Cardiac muscle cell (in vitro differentiated cells and primary cell): ENCODE results near the gene LRCOL1. TPM values are rescaled to one million over a fixed set of nuclear protein-coding genes. Genes with fewer than 3 reads are reported as not detected.

Experiments used
- DNase-seq, 2 donors: peaks; one replicate each; pipeline versions ENCODE4 v3.0.0 to v3.0.0-alpha.2; 2010 to 2017; ENCODE audit warnings: low read depth in 1 of 2, low spot score in 1 of 2
- H3K27ac ChIP-seq: fragments of 200-600 bp; sonication (generic); 2 replicates; pipeline ENCODE4 v1.5.1; 2016
- H3K27me3 ChIP-seq: fragments of 200-600 bp; sonication (generic); 2 replicates; pipeline ENCODE4 v1.6.0; 2016; ENCODE audit warnings: control low read depth
- H3K36me3 ChIP-seq: fragments of 200-600 bp; sonication (generic); 2 replicates; pipeline ENCODE4 v1.5.1; 2016; ENCODE audit warnings: control low read depth
- H3K4me1 ChIP-seq: fragments of 200-600 bp; sonication (generic); 2 replicates; pipeline ENCODE4 v1.8.1; 2017; ENCODE audit warnings: low read depth, mild to moderate bottlenecking, mixed run types
- H3K4me3 ChIP-seq: fragments of 200-600 bp; sonication (generic); 2 replicates; pipeline ENCODE4 v1.5.1; 2016; ENCODE audit warnings: mild to moderate bottlenecking
- H3K9me3 ChIP-seq: fragments of 200-600 bp; sonication (generic); 2 replicates; pipeline ENCODE4 v1.5.1; 2017; ENCODE audit warnings: low read depth, mild to moderate bottlenecking, control low read depth
- CTCF ChIP-seq: IDR thresholded peaks from 2 replicates; pipeline ENCODE4 v1.5.1; 2012; ENCODE audit warnings: low read depth, mild to moderate bottlenecking, low read length
- polyA plus RNA-seq: library from polyadenylated mRNA; unstranded; fragments of >200 nt; fragmentation: Nextera tagmentation; extraction: Ambion mirVana; gene quantifications from 2 replicates; pipeline ENCODE4 v1.2.1, GENCODE V29; 2016
- total RNA-seq: library from RNA; depleted of rRNA; stranded (reverse); fragments of >200 nt; gene quantifications from 2 replicates; pipeline ENCODE4 v1.2.3, GENCODE V29; 2016

LRCOL1 gene
- total and polyA plus RNA-seq, 2 experiments from 2014 or later: not detected

GRCh38 chr12:132563911-132564310, 46.5 kb downstream of the LRCOL1 start:
- Histone ChIP-seq H3K27ac (no peak overlapping the region), H3K36me3 (no peaks in the 10 kb centered on the region), H3K27me3 (no peaks in the 10 kb centered on the region), H3K9me3 (no peaks in the 10 kb centered on the region), H3K4me3 (no peak overlapping the region), H3K4me1 (no peaks in the 10 kb centered on the region)
- DNase-seq: no peak
- no peak for TF ChIP-seq CTCF

GRCh38 chr12:132562489-132563021, 47.8 kb downstream of the LRCOL1 start:
- Histone ChIP-seq H3K4me3 (no peak overlapping the region), H3K27ac (no peak overlapping the region), H3K36me3 (no peaks in the 10 kb centered on the region), H3K27me3 (no peaks in the 10 kb centered on the region), H3K9me3 (no peaks in the 10 kb centered on the region), H3K4me1 (no peaks in the 10 kb centered on the region)
- DNase-seq: no peak
- no peak for TF ChIP-seq CTCF

- DNase-seq: peak in 1 of 2 donors; percentile 48
- H3K4me3 ChIP-seq: no peak overlapping the region
- peak; percentile 40 for TF ChIP-seq CTCF
Measured at GRCh38 chr12:132561427-132562156, 48.8 kb downstream of the LRCOL1 start.

GRCh38 chr12:132560614-132561426, 49.6 kb downstream of the LRCOL1 start:
- H3K4me1 ChIP-seq: no peaks in the 10 kb centered on the region
- H3K27ac ChIP-seq: no peak overlapping the region
- no peaks in the 10 kb centered on the region for H3K9me3 ChIP-seq
- peak; percentile 73 for TF ChIP-seq CTCF
- peak; percentile 55 to 61 for DNase-seq
- no peaks in the 10 kb centered on the region for H3K27me3 ChIP-seq
- H3K36me3 ChIP-seq: no peaks in the 10 kb centered on the region
- peak overlapping the region; percentile 56 for H3K4me3 ChIP-seq

More at GRCh38 chr12:132561427-132562156, 48.8 kb downstream of the LRCOL1 start:
- Histone ChIP-seq H3K36me3 (no peaks in the 10 kb centered on the region), H3K27me3 (no peaks in the 10 kb centered on the region), H3K27ac (no peak overlapping the region), H3K4me1 (no peaks in the 10 kb centered on the region), H3K9me3 (no peaks in the 10 kb centered on the region)

GRCh38 chr12:132560364-132560613, 50.1 kb downstream of the LRCOL1 start:
- no peaks in the 10 kb centered on the region for H3K4me1 ChIP-seq
- H3K4me3 ChIP-seq: peak overlapping the region; percentile 56
- H3K36me3 ChIP-seq: no peaks in the 10 kb centered on the region
- no peak for TF ChIP-seq CTCF
- H3K27me3 ChIP-seq: no peaks in the 10 kb centered on the region
- H3K27ac ChIP-seq: no peak overlapping the region
- peak in 1 of 2 donors; percentile 45 for DNase-seq
- H3K9me3 ChIP-seq: no peaks in the 10 kb centered on the region
